DND-41 (cell line): Measurements from ENCODE around the gene SQOR.

Source experiments
- CTCF ChIP-seq: IDR thresholded peaks from 2 replicates; pipeline ENCODE4 v1.5.1; 2012; ENCODE audit warnings: borderline replicate concordance, low read length, moderate library complexity, mild to moderate bottlenecking; ENCODE audit not compliant: poor library complexity, severe bottlenecking; ENCODE audit errors: extremely low read depth
- EZH2 ChIP-seq: IDR thresholded peaks from 3 replicates; pipeline ENCODE4 v1.6.1; 2012; ENCODE audit warnings: borderline replicate concordance, low read depth, mild to moderate bottlenecking, moderate library complexity, low read length, inconsistent platforms; ENCODE audit not compliant: severe bottlenecking

DNA sequence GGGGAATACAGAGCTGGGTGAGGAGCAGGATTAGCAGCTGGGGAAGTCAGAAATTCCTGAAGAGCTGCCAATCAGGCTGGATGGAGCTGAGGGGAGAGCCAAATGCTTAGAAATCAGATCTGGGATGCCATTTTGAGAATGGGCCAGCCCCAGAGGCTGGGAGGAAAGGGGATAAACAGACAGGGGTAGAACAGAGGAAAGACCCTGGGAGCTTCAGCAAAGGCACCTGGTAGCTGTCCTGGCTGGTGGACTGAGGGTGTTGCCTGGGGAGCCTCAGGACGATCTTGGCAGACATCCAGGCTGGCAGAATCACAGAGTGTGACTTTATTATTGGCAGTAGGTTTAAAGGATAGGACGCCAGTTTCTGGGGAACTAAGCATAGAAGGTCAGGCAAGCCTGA is 97.8 kb downstream of the SQOR start:
- TF ChIP-seq CTCF: no peak
- TF ChIP-seq EZH2: no peak
